Central memory CD8-positive, alpha-beta T cell (primary cell): Measurements from ENCODE around the gene PNMA8C.

ENCODE experiments used
- ATAC-seq: fragments of 150-1000 bp; cut with Tn5 transposase; replicated peaks from 2 replicates; pipeline ENCODE4 v1.10.0; 2022; ENCODE audit warnings: mild to moderate bottlenecking, moderate FRiP score, moderate number of reproducible peaks; ENCODE audit not compliant: poor library complexity, severe bottlenecking; ENCODE audit errors: extremely low read depth
- DNase-seq, 2 donors: peaks; one replicate each; pipeline ENCODE4 v3.0.0; 2021; ENCODE audit warnings: low spot score in 2 of 2
- H3K27ac Mint-ChIP-seq: one replicate; pipeline ENCODE4 v1.8.0; 2022; ENCODE audit warnings: low read depth, mild to moderate bottlenecking, moderate library complexity, mixed read lengths
- H3K27me3 Mint-ChIP-seq: one replicate; pipeline ENCODE4 v1.8.0; 2022; ENCODE audit warnings: mixed read lengths
- H3K36me3 Mint-ChIP-seq: one replicate; pipeline ENCODE4 v1.8.0; 2022; ENCODE audit warnings: mild to moderate bottlenecking, moderate library complexity, mixed read lengths; ENCODE audit not compliant: insufficient read depth
- H3K4me1 Mint-ChIP-seq: one replicate; pipeline ENCODE4 v1.8.0; 2022; ENCODE audit warnings: mixed read lengths
- H3K4me3 Mint-ChIP-seq: one replicate; pipeline ENCODE4 v1.8.0; 2022; ENCODE audit warnings: mild to moderate bottlenecking, moderate library complexity, mixed read lengths
- H3K9me3 Mint-ChIP-seq: one replicate; pipeline ENCODE4 v1.8.0; 2022; ENCODE audit warnings: mixed read lengths

The PNMA8C gene

DNA sequence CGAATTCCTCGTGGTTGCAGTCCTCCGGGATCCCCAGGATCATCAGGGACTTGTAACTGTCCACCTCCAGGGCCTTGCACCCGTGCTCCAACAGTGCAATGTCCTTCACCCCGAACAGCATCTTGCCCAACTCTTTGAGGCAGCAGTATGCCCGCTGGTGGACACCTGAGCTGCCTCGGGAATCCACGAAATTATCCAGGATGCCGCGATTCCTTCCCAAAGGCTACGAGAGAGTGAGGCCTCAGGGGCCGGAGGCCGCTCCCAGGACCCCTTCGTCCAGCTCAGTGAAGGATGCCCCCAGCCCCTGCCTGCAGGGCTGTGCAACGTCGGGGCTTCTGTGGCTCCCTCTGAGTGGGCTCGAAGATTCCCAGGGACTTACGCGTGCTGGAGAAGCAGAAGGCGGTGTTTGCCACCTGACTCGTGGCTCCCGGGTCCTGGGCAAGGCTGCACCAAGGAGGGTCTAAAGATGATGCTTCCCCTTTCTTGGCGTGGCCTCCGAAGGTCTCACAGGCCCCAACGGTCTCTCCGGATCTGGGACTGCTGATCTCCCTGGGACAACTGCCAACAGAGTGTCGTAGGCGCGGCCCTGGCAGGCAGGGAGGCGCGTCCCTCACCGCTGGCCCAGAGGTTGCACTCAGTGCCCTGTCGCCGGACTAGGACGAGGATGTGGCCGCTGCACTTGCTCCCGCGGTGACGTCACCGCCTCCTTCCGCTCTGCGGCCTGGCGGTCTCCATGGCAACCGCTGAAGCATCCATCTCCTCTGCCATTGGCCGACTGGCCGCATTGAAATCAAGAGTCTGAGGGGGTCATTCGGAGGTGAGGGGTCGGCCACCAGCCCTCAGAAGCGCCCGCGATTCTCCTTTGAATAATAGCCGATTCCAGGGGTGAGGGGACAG is at the start of gene PNMA8C:
Gene PNMA8C (minus strand): TSS at position 698 of the 897 bp plus-strand sequence. CDS start 577 bp downstream, at position 121.
- H3K36me3 Mint-ChIP-seq, result peaks cover 5% of the 10 kb centered on the region
- H3K27ac Mint-ChIP-seq, result peak within 1 kb of the TSS; percentile 85
- H3K4me3 Mint-ChIP-seq, result peak within 1 kb of the TSS; percentile 76
- ATAC-seq, result peak; percentile 67
- DNase-seq, result peak in 1 of 2 donors; percentile 39
- H3K9me3 Mint-ChIP-seq, result no peaks in the 10 kb centered on the region
- peaks cover 33% of the 10 kb centered on the region for H3K4me1 Mint-ChIP-seq
- peaks cover 81% of the 10 kb centered on the region for H3K27me3 Mint-ChIP-seq

DNA sequence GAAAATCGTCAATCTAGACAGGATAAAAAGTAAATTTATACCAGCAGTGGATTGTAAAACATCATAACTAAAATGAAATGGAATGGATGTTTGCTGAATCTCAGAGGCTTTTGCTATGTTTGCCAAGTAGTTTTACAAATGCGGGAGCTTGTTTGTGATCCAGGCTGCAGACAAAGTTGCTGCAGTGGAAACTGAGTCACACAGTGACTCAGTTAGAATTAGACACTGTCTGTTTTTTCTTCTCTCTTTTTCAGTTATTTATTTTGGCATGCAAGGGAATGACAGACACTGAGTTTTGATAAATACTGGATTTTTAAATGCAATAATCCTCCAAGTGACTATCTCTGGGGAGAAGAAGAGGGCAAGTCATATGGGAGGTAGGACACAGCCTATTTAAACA is 47.2 kb upstream of the PNMA8C start:
- H3K36me3 Mint-ChIP-seq, result peaks cover 2% of the 10 kb centered on the region
- peaks cover 57% of the 10 kb centered on the region for H3K27me3 Mint-ChIP-seq
- no peaks in the 10 kb centered on the region for H3K9me3 Mint-ChIP-seq
- H3K4me1 Mint-ChIP-seq, result peaks cover 5% of the 10 kb centered on the region
- H3K27ac Mint-ChIP-seq, result no peak overlapping the region
- DNase-seq, result no peak
- H3K4me3 Mint-ChIP-seq, result no peak overlapping the region
- ATAC-seq, result no peak

DNA sequence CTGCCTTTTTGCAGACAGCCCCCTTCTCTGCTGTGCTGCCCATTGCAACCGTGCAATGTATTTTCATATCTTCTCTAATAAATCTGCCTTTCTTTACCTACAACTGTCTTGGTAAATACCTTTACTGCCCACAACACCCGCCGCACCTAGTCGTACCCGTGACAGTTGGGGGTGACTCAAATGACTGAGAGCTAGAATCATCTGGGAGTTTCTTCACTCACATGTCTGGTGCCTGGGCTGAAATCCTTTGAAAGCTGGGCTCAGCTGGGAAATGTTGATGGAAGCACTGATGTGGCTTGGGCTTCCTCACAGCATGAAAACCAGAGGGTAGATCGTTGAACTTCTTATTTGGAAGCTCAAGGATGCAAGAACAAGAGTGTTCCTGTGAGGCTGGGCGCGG is 45.5 kb upstream of the PNMA8C start:
- Mint-ChIP-seq H3K27me3 (peaks cover 63% of the 10 kb centered on the region), H3K27ac (no peak overlapping the region), H3K4me1 (peaks cover 5% of the 10 kb centered on the region), H3K4me3 (no peak overlapping the region), H3K9me3 (no peaks in the 10 kb centered on the region), H3K36me3 (peaks cover 2% of the 10 kb centered on the region)
- ATAC-seq (no peak), DNase-seq (no peak)

DNA sequence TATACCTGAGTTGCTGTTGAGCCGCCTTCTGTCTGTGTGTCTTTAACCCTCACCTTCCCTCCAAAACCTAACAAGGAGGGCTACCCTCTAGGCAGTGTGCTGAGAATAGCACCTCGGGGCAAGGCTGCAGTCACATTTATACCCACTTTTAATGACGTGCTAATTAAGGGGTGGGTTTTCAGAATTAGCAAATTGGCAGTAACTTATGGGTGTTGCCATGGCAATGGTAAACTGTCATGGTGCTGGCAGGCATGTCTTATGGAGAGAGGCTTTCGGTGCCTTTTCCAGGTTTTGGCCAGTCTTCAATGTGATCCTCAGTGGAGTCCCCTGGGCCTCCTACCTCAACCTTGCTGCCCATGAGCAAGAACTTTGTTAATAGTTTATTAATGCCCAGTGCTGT is 43.9 kb upstream of the PNMA8C start:
- Mint-ChIP-seq H3K9me3 (no peaks in the 10 kb centered on the region), H3K27ac (no peak overlapping the region), H3K27me3 (peaks cover 61% of the 10 kb centered on the region), H3K4me1 (no peaks in the 10 kb centered on the region), H3K4me3 (no peak overlapping the region), H3K36me3 (peaks cover 2% of the 10 kb centered on the region)
- ATAC-seq, result no peak
- DNase-seq, result no peak

DNA sequence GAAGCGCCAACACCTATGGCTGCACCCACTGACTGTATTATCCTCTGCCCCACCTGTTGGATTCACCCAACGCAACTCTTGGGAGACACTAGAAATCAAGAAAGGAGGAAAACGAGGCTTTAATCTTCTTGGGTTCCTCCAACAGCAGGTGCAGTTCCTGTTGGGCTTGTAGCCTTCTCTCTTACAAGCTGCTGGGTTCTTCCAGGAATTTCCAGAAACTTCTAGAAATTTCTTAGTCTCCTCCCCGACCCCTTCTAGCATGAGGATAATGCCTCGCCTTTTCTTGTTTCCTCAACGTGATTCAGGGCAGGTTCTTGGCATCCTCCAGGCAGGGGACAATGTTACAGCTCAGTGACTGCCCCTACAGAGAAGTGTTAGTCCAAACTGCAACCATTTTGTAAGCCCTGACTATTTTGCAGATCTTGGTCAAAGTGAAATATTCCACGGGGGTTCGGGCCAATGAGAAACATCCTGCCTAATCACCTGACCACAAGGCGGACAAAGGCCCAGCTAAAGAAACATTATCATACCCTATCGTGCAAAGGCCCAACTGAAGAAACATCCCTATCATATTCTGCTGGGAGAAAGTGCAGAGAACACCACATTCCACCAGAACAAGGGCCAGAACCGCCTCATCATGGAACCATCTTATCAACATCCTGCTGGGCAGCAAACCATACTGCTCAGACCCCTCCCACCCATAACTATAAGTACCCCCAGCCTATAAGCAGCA is 43.2 kb upstream of the PNMA8C start:
- DNase-seq (no peak), ATAC-seq (no peak)
- H3K4me3 Mint-ChIP-seq, result no peak overlapping the region
- H3K36me3 Mint-ChIP-seq, result peaks cover 2% of the 10 kb centered on the region
- no peak overlapping the region for H3K27ac Mint-ChIP-seq
- H3K27me3 Mint-ChIP-seq, result peaks cover 64% of the 10 kb centered on the region
- no peaks in the 10 kb centered on the region for H3K9me3 Mint-ChIP-seq
- H3K4me1 Mint-ChIP-seq, result peaks cover 2% of the 10 kb centered on the region

DNA sequence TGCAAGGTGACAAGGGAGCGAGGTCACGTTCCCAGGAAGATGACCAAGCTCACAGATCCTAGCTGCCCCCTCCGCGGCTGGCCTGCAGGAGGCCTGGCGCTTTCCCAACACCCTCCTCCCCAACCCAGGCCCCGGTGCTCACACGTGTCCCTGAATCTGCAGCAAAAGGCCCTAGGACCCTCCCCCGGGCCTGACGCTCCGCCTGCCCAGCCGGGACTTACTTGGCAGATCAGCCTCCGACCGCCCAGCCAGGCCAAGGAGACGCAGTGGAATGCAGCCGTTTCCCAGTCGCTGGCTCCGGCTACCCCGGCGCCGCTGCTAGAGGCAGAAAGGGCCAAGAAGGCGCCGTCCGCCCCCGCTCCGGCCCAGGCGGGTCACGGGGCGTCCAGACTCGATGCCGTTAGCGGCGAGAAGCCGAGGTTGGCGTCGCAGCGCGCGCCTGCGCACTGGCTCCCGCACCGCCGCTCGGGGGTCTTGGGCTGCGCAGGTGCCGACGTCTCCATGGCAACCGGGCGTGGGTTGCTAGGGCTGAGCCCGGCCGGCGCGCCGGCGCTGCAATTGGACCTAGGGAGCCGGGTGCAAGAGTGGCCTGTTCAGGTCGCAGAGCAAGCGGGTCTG is 42.5 kb upstream of the PNMA8C start, which contains the start of gene PNMA8A:
Gene PNMA8A (minus strand): TSS at position 448 of the 618 bp plus-strand sequence. CDS start 528 bp downstream, outside the sequence.
- Mint-ChIP-seq H3K9me3 (no peaks in the 10 kb centered on the region), H3K4me3 (no peak within 1 kb of the TSS), H3K36me3 (peaks cover 2% of the 10 kb centered on the region), H3K27ac (no peak within 1 kb of the TSS), H3K4me1 (peaks cover 8% of the 10 kb centered on the region), H3K27me3 (peaks cover 71% of the 10 kb centered on the region)
- DNase-seq, result no peak
- no peak for ATAC-seq

DNA sequence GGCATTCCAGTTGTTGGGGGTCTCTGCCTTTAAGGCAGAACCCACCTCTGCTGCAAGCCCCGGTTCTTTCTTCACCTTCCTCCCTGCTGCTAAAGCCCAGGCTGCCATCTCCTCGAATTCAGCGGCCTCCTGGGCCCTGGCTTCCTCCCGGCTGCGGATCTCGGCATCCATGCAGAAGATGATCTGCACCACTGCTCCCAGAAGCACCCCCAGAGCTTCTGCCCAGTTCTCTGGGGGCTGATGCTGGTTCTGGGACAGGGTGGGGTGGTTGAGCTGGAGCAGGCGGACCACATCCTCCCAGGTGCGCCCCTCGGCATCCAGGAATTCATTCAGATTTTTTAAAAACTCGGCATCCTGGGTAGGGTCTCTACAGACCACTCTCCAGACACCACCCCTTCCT is 41.6 kb upstream of the PNMA8C start:
- Mint-ChIP-seq H3K36me3 (peaks cover 3% of the 10 kb centered on the region), H3K4me1 (peaks cover 8% of the 10 kb centered on the region), H3K27ac (no peak overlapping the region), H3K27me3 (peaks cover 74% of the 10 kb centered on the region), H3K4me3 (no peak overlapping the region), H3K9me3 (no peaks in the 10 kb centered on the region)
- ATAC-seq (no peak), DNase-seq (no peak)

DNA sequence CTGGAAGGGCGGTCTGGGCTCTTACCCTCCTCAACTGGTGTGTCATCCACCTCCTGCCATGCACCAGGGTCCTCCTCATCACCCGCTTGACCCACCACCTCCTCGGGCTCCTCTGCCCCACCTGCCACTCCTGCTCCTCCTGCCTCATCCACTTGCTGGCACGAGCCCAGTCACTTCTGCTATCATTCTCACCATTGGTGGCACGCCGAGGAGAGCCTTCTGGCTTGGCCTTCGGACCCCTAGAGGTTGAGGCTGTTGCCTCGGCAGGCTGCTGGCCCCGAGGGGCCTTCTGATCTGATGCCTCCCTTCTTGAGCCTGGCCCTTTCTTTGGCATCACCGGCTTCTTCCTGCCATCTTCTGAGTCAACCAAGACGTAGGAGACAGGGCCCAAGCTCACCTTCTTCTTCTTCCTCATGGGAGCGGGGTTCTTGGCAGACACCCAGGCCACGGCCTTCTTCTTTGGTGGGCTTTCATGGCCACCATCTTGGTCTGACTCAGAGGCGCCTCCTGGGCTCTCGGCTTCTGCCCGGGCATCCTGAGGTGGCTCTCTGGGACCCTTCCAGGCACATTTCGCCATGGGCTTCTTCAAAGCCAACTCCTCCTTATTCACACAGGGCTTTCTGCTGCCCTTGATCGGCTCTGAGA is 40.9 kb upstream of the PNMA8C start:
- H3K36me3 Mint-ChIP-seq, result peaks cover 3% of the 10 kb centered on the region
- H3K4me3 Mint-ChIP-seq, result no peak overlapping the region
- DNase-seq (no peak), ATAC-seq (no peak)
- no peaks in the 10 kb centered on the region for H3K9me3 Mint-ChIP-seq
- peaks cover 79% of the 10 kb centered on the region for H3K27me3 Mint-ChIP-seq
- H3K4me1 Mint-ChIP-seq, result peaks cover 8% of the 10 kb centered on the region
- H3K27ac Mint-ChIP-seq, result peak overlapping the region; percentile 74

DNA sequence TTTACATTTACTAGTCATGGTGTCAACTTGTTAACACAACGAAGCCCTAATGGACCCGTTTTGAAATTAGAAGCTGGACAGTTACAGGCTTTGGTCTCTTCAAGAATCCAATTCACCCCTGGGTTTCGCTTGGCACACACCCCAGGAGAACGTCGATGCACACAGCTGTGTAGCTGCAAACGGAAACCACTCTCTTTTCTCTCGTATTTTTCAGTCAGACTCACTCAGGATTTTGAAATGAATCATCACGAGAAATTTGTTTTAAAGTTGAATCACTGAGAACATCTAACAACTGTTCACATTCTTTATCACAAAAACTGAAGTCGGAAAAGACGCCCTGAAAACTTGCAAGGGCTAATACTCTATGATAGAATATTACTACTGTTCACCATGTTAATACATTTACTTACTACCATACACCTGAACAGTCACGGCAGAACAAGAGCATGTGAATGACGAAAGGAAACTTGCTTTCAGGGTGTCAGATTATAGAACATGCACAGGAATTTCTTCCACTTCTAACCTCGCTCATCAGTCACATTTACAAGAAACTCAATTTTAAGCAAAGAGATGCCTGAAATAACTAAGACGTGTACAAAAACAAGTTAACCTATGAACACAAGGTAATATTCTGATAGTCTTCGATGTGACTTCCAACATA is 37.9 kb upstream of the PNMA8C start:
- no peak for DNase-seq
- peaks cover 65% of the 10 kb centered on the region for H3K27me3 Mint-ChIP-seq

DNA sequence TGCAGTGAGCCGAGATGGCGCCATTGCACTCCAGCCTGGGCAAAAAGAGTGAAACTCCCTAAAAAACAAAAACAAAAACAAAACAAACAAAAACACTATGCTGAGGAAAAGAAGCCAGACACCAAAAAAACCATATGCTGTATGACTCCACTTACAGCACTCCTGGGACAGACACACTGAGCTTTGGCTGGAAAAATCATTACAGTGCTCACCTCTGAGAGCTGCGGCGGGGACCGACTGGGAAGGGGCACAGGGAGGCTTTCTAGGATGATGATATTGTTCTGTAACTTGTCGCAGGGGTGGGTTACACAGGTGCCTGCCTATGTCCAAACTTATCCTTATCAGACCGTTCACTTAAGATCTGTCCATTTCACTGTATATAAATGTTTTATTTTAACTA is 34.8 kb upstream of the PNMA8C start:
- no peak for ATAC-seq
- no peak overlapping the region for H3K27ac Mint-ChIP-seq

More for the DNA sequence above, 37.9 kb upstream of the PNMA8C start:
- no peak for ATAC-seq
- Mint-ChIP-seq H3K4me1 (peaks cover 8% of the 10 kb centered on the region), H3K9me3 (no peaks in the 10 kb centered on the region), H3K4me3 (no peak overlapping the region), H3K36me3 (peaks cover 2% of the 10 kb centered on the region), H3K27ac (no peak overlapping the region)

DNA sequence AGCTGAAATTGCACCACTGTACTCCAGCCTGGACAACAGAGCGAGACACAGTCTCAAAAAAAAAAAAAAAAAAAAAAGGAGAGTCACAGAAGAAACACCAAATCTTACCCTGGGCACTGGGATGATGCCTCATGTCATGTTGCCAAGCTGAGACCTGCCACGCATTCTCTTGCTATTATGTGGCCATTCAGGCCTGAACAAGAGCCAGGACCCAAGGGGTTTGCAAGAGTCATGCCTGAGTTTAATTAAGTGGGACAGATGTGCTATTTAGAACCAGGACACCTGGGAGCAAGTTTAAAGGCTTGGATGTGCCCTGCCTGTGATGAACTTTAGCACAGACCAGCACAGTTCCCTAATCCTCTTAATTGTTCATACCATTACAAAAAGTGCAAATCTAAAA is 32.8 kb upstream of the PNMA8C start:
- Mint-ChIP-seq H3K4me1 (peaks cover 2% of the 10 kb centered on the region), H3K4me3 (no peak overlapping the region), H3K27ac (no peak overlapping the region), H3K36me3 (peaks cover 3% of the 10 kb centered on the region), H3K27me3 (peaks cover 58% of the 10 kb centered on the region), H3K9me3 (no peaks in the 10 kb centered on the region)
- ATAC-seq, result no peak
- DNase-seq, result no peak

More for the DNA sequence above, 34.8 kb upstream of the PNMA8C start:
- Mint-ChIP-seq H3K27me3 (peaks cover 55% of the 10 kb centered on the region), H3K4me1 (peaks cover 8% of the 10 kb centered on the region), H3K4me3 (no peak overlapping the region), H3K36me3 (peaks cover 2% of the 10 kb centered on the region), H3K9me3 (no peaks in the 10 kb centered on the region)
- no peak for DNase-seq

DNA sequence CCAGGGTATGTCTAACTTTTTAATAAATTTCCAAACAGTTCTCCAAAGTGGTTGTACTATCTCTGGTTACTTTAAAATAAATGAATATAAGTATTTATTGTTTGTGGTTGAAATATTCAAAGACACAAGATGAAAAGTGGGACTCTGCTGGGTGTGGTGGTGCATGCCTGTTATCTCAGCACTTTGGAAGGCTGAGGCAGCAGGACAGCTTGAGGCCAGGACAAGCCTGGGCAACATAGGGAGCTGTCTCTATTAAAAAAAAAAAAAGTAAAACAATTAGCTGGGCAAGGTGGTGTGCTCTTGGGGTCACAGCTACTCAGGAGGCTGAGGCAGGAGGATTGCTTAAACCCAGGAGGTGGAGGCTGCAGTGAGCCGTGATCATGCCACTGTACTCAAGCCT is 32.2 kb upstream of the PNMA8C start:
- Mint-ChIP-seq H3K4me1 (no peaks in the 10 kb centered on the region), H3K36me3 (peaks cover 3% of the 10 kb centered on the region), H3K27ac (no peak overlapping the region), H3K9me3 (no peaks in the 10 kb centered on the region), H3K27me3 (peaks cover 59% of the 10 kb centered on the region), H3K4me3 (no peak overlapping the region)
- ATAC-seq (no peak), DNase-seq (no peak)
